ENCODE data around the gene SMIM9. TPM values are rescaled to one million over a fixed set of nuclear protein-coding genes. Genes with fewer than 3 reads are reported as not detected.

SMIM9 gene
- total and polyA plus RNA-seq, 12 donors = 0.28 to 0.47 (median 0.28) TPM; not detected in 9

DNA sequence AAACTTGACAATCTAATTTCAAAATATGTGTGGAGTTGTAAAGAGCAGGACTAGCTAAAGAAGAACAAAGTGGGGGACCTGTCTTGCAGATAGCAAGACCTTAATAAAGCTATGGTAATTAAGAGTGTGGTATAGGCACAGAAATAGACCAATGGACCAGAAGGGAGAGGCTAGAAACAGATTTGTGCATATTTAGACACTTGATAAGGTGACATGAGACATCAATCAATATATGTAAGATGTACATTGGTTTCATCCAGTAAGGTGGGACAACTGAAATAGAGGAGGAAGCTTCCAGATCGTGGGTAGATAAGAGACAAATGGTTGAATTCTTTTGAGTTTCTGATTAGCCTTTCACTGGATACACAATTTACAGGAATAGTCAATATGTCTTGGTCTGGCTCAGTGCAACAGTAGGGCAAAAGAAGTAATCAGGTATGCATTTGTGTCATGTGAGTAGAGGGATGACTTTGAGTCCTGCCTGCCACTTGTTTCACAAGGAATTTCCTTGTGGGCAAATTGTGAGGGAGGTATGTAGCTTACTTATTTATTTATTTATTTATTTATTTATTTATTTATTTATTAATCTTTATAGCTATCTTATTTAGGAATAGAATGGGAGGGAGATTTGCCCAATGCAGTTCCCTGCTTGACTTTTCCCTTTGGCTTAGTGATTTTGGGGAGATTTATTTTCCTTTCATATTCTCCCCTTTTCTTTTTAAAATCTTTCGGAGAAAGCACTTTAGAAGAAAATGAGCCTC lies 21.9 kb downstream of the SMIM9 start:
- no peak for TF ChIP-seq CTCF (IDR thresholded peaks at IDR 0.05)
- ATAC-seq = no peak
- Histone ChIP-seq H3K27me3 (peaks cover 0 to 9% (median 0%) of the 10 kb centered on the region in 7 donors), H3K27ac (no peak overlapping the region), H3K9me3 (no peaks in the 10 kb centered on the region), H3K36me3 (no peaks in the 10 kb centered on the region), H3K4me1 (no peaks in the 10 kb centered on the region), H3K4me3 (no peak overlapping the region)
- DNase-seq = no peak
- 86 to 89% methylated on average over 2 of the region's 2 CpGs for WGBS, 2 donors
- intact Hi-C loops (cut with DNase I) = no loop called here

GRCh38 chrX:154809939-154810665 lies 24.4 kb downstream of the SMIM9 start:
- H3K36me3 ChIP-seq = no peaks in the 10 kb centered on the region
- no peak for TF ChIP-seq CTCF (IDR thresholded peaks at IDR 0.05)
- peaks cover 0 to 9% (median 0%) of the 10 kb centered on the region in 7 donors for H3K27me3 ChIP-seq
- no peak for DNase-seq
- H3K4me3 ChIP-seq = no peak overlapping the region
- H3K27ac ChIP-seq = no peak overlapping the region
- WGBS, 2 donors = 95 to 96% methylated on average over 1 of the region's 1 CpG
- intact Hi-C loops (cut with DNase I) = no loop called here
- ATAC-seq = no peak
- H3K9me3 ChIP-seq = no peaks in the 10 kb centered on the region
- H3K4me1 ChIP-seq = peaks cover 0 to 5% (median 0%) of the 10 kb centered on the region in 9 donors

GRCh38 chrX:154806837-154807501 lies 27.5 kb downstream of the SMIM9 start:
- no peak for DNase-seq
- no peak for ATAC-seq
- intact Hi-C loops (cut with DNase I) = no loop called here
- Histone ChIP-seq H3K27ac (no peak overlapping the region), H3K36me3 (no peaks in the 10 kb centered on the region), H3K4me3 (no peak overlapping the region), H3K27me3 (no peaks in the 10 kb centered on the region), H3K9me3 (no peaks in the 10 kb centered on the region), H3K4me1 (peaks cover 0 to 20% (median 0%) of the 10 kb centered on the region in 9 donors)
- WGBS, 2 donors = 97 to 99% methylated on average over 5 of the region's 5 CpGs
- no peak for TF ChIP-seq CTCF (IDR thresholded peaks at IDR 0.05)

- Histone ChIP-seq H3K9me3 (no peaks in the 10 kb centered on the region), H3K27me3 (no peaks in the 10 kb centered on the region), H3K4me3 (peak overlapping the region; percentile 44 to 86 (median 74)), H3K36me3 (no peaks in the 10 kb centered on the region), H3K4me1 (peaks cover 0 to 20% (median 3%) of the 10 kb centered on the region in 9 donors), H3K27ac (peak overlapping the region in 9 of 10 donors; percentile 42 to 88 (median 76))
- intact Hi-C loops (cut with DNase I) = loop anchor here in 1 of 10 donors (2.0 kb wide), 1 partner anchor 43 kb away; the partner anchor contains the start of gene DKC1
- ATAC-seq = no peak
- no peak for DNase-seq
- 4% methylated on average over 13 of the region's 13 CpGs for WGBS, 2 donors
- TF ChIP-seq CTCF (IDR thresholded peaks at IDR 0.05) = no peak
Observed at GRCh38 chrX:154805696-154806091, 28.8 kb downstream of the SMIM9 start.

Measured in heart right ventricle (tissue), 16 donors.